Measurements from ENCODE around the gene NKIRAS1.

DNA sequence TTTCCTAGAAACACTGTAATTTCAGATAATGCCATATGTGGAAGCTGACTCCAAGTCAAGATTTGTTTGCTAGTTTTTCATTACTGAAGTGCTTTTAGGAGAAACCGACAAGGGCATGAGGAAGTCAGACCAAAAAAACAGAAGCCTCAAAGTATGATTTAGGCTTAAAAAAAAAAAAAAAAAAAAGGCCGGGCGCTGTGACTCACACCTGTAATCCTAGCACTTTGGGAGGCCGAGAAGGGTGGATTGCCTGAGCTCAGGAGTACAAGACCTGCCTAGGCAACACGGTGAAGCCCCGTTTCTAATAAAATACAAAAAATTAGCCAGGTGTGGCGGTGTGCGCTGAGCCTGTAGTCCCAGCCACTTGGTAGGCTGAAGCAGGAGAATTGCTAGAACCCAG, 11.7 kb upstream of the NKIRAS1 start:
- TF ChIP-seq POLR2A (IDR thresholded peaks at IDR 0.05), result no peak
- TF ChIP-seq, protein P1, sequence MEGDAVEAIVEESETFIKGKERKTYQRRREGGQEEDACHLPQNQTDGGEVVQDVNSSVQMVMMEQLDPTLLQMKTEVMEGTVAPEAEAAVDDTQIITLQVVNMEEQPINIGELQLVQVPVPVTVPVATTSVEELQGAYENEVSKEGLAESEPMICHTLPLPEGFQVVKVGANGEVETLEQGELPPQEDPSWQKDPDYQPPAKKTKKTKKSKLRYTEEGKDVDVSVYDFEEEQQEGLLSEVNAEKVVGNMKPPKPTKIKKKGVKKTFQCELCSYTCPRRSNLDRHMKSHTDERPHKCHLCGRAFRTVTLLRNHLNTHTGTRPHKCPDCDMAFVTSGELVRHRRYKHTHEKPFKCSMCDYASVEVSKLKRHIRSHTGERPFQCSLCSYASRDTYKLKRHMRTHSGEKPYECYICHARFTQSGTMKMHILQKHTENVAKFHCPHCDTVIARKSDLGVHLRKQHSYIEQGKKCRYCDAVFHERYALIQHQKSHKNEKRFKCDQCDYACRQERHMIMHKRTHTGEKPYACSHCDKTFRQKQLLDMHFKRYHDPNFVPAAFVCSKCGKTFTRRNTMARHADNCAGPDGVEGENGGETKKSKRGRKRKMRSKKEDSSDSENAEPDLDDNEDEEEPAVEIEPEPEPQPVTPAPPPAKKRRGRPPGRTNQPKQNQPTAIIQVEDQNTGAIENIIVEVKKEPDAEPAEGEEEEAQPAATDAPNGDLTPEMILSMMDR (IDR thresholded peaks at IDR 0.05), result no peak

Data from transverse colon (tissue), 3 donors.